Psoas muscle (tissue), 8 donors: ENCODE data around the gene LDB3. TPM values are rescaled to one million over a fixed set of nuclear protein-coding genes. Genes with fewer than 3 reads are reported as not detected.

ENCODE experiments used
- ATAC-seq, 4 donors: fragments of 200-7000 bp; cut with Tn5 transposase; one replicate each; pipeline ENCODE4 v1.9.1; 2020; ENCODE audit warnings: moderate library complexity in 3 of 4, mild to moderate bottlenecking in 2 of 4
- DNase-seq, 2 donors: peaks; one replicate each; pipeline ENCODE4 v3.0.0-alpha.2; 2020
- H3K27ac ChIP-seq: fragments of 200-600 bp; one replicate; pipeline ENCODE4 v1.8.0; 2022
- H3K27me3 ChIP-seq, 3 donors: fragments of 200-600 bp in 1 of 3; one replicate each; pipeline versions ENCODE4 v1.6.1 to v1.8.0; 2013 to 2022; ENCODE audit warnings: low read length in 2 of 3, mild to moderate bottlenecking in 2 of 3, moderate library complexity in 1 of 3; ENCODE audit not compliant: insufficient read depth in 3 of 3
- H3K36me3 ChIP-seq, 2 donors: fragments of 200-600 bp in 1 of 2; one replicate each; pipeline versions ENCODE4 v1.6.1 to v1.8.0; 2013 to 2022; ENCODE audit warnings: low read depth in 1 of 2, mild to moderate bottlenecking in 1 of 2, moderate library complexity in 1 of 2; ENCODE audit not compliant: insufficient read depth in 1 of 2
- H3K4me1 ChIP-seq: fragments of 200-600 bp; one replicate; pipeline ENCODE4 v1.8.0; 2022
- H3K4me3 ChIP-seq: fragments of 200-600 bp; one replicate; pipeline ENCODE4 v1.8.0; 2022; ENCODE audit warnings: mild to moderate bottlenecking
- H3K9me3 ChIP-seq: fragments of 200-600 bp; one replicate; pipeline ENCODE4 v1.8.0; 2022
- CTCF ChIP-seq: fragments of 200-600 bp; IDR thresholded peaks from one replicate; pipeline ENCODE4 v1.8.0; 2022; ENCODE audit warnings: antibody characterized with exemption
- WGBS, 3 donors: extraction: QIAGEN DNeasy Blood & Tissue Kit; methylation state at CpG; one replicate each; pipeline versions ENCODE4 v1.1.6 to v1.1.7; 2013; 5-methylcytosine and 5-hydroxymethylcytosine counted together
- intact Hi-C, 2 donors: fragments of 100-400 bp; cut with DNase I; formaldehyde crosslinking; loops; one replicate each; pipeline versions ENCODE4 v1.11.0 to v1.14.2; 2022
- polyA plus RNA-seq, 3 donors: library from polyadenylated mRNA; stranded (reverse); fragments of 200-250 nt; gene quantifications; one replicate each; pipeline ENCODE4 v1.2.3, GENCODE V29; 2013
- total RNA-seq, 4 donors: library from RNA; stranded (reverse); fragmentation: NEBNext Ultra II Directional in 2 of 4; extraction: Animal tissue kit (Norgen Biotek cat#: 25700) in 2 of 4; gene quantifications; one replicate each; pipeline versions ENCODE4 v1.2.1 to v1.2.4, GENCODE V29; 2021 to 2023
- donor health status: healthy with polysubstance abuse.
- donor health status: DM: no; HTN: no; CAD: no; lungs with moderate emphysema.
- donor health status: Bipolar disorder and iron deficiency.
- donor health status: healthy.
- donor health status: DM: yes; HTN: yes; CAD: no.
- donor health status: DM: no; HTN: no; CAD: no.
- donor health status: DM: no; HTN: no; CAD: no.
- donor health status: DM: yes; HTN: yes; CAD: no.

LDB3 gene
- total and polyA plus RNA-seq, 7 donors: 108 to 2,187 (median 615) TPM

- H3K36me3 ChIP-seq: no peaks in the 10 kb centered on the region
- DNase-seq (peak; percentile 26 to 68), ATAC-seq (peak; percentile 7 to 49 (median 40))
- H3K9me3 ChIP-seq: no peaks in the 10 kb centered on the region
- H3K27me3 ChIP-seq: no peaks in the 10 kb centered on the region
- H3K4me3 ChIP-seq: no peak overlapping the region
- peak overlapping the region; percentile 92 for H3K27ac ChIP-seq
- 57 to 64% (median 61%) methylated on average over 10 of the region's 10 CpGs for WGBS, 3 donors
- peaks cover 65% of the 10 kb centered on the region for H3K4me1 ChIP-seq
- no peak for TF ChIP-seq CTCF
- intact Hi-C loops: no loop called here
Measured at GRCh38 chr10:86663576-86664339, 4.6 kb upstream of the LDB3 start.

- 19 to 25% (median 24%) methylated on average over 13 of the region's 13 CpGs for WGBS, 3 donors
- H3K27me3 ChIP-seq: no peaks in the 10 kb centered on the region
- TF ChIP-seq CTCF: no peak
- peaks cover 65% of the 10 kb centered on the region for H3K4me1 ChIP-seq
- DNase-seq: peak; percentile 54 to 77
- ATAC-seq: peak; percentile 2 to 48 (median 25)
- no peaks in the 10 kb centered on the region for H3K36me3 ChIP-seq
- H3K9me3 ChIP-seq: no peaks in the 10 kb centered on the region
- no peak overlapping the region for H3K4me3 ChIP-seq
- peak overlapping the region; percentile 92 for H3K27ac ChIP-seq
- intact Hi-C loops: no loop called here
Measured at GRCh38 chr10:86664341-86665217, 3.7 kb upstream of the LDB3 start.

- 77 to 80% (median 78%) methylated on average over 6 to 7 of the region's 7 CpGs for WGBS, 3 donors
- H3K27ac ChIP-seq: peak overlapping the region; percentile 92
- no peak for TF ChIP-seq CTCF
- DNase-seq (no peak), ATAC-seq (no peak)
- H3K36me3 ChIP-seq: no peaks in the 10 kb centered on the region
- intact Hi-C loops: no loop called here
- no peaks in the 10 kb centered on the region for H3K9me3 ChIP-seq
- no peak overlapping the region for H3K4me3 ChIP-seq
- H3K27me3 ChIP-seq: no peaks in the 10 kb centered on the region
- H3K4me1 ChIP-seq: peaks cover 65% of the 10 kb centered on the region
Measured at GRCh38 chr10:86665218-86665607, 3.1 kb upstream of the LDB3 start.

GRCh38 chr10:86665868-86666267 lies 2.4 kb upstream of the LDB3 start:
- intact Hi-C loops: no loop called here
- no peak for TF ChIP-seq CTCF
- H3K27me3 ChIP-seq: no peaks in the 10 kb centered on the region
- H3K36me3 ChIP-seq: no peaks in the 10 kb centered on the region
- peak overlapping the region; percentile 92 for H3K27ac ChIP-seq
- no peaks in the 10 kb centered on the region for H3K9me3 ChIP-seq
- DNase-seq (peak in 1 of 2 donors; percentile 30), ATAC-seq (peak in 1 of 4 donors; percentile 9)
- no peak overlapping the region for H3K4me3 ChIP-seq
- 60 to 76% (median 65%) methylated on average over 12 of the region's 12 CpGs for WGBS, 3 donors
- peaks cover 64% of the 10 kb centered on the region for H3K4me1 ChIP-seq
